ENCODE measurements around the gene MACO1. TPM values are rescaled to one million over a fixed set of nuclear protein-coding genes. Genes with fewer than 3 reads are reported as not detected.

Gene MACO1
- total and polyA plus RNA-seq, 10 of the 15 experiments (the other 5 are each of a cell fraction or from before 2014, with no cell fraction given), result 3.2 to 19.8 (median 10.3) TPM

- no peak for TF ChIP-seq E2F8 (IDR thresholded peaks at IDR 0.05; ENCODE audit: low read depth, partially characterized antibody)
- TF ChIP-seq WRNIP1 (IDR thresholded peaks at IDR 0.05; ENCODE audit: borderline replicate concordance, low read depth, low read length), result no peak
- TF ChIP-seq RAD51 (IDR thresholded peaks at IDR 0.05), result peak; percentile 62; the same call in 1 of the 2 replicates
- peak; percentile 50 for TF ChIP-seq ATF7 (IDR thresholded peaks at IDR 0.05; ENCODE audit: low read depth)
- TF ChIP-seq BCLAF1 (IDR thresholded peaks at IDR 0.05), result no peak
- TF ChIP-seq EGR1 (IDR thresholded peaks at IDR 0.05; ENCODE audit: borderline replicate concordance in 1 of 2, low read depth in 2 of 2, low read length in 2 of 2), result peak in 1 of 2 experiments; percentile 37; a peak in 1 of 3 replicates
- no peak; the same call in 1 of the 2 replicates for TF ChIP-seq ZNF24 (IDR thresholded peaks at IDR 0.05)
- TF ChIP-seq CUX1 (IDR thresholded peaks at IDR 0.05; ENCODE audit: insufficient replicate concordance, low read depth, low read length), result no peak
- peak; percentile 87 for TF ChIP-seq MEF2B (IDR thresholded peaks at IDR 0.05; ENCODE audit: partially characterized antibody, poor library complexity, severe bottlenecking)
- no peak for TF ChIP-seq REST (IDR thresholded peaks at IDR 0.05; ENCODE audit: low read depth, low read length)
- TF ChIP-seq USF1 (IDR thresholded peaks at IDR 0.05; ENCODE audit: borderline replicate concordance, extremely low read length, insufficient read depth, low read depth, low read length), result no peak
Measured at GRCh38 chr1:25549273-25550154, 118.8 kb downstream of the MACO1 start (continued).
